OCI-LY7 (cell line): Measurements from ENCODE around the gene MYRIP.

Experiments used
- CTCF ChIP-seq: fragments of 200-600 bp; sonication (generic); conservative IDR thresholded peaks from 2 replicates; pipeline ENCODE4 v1.5.1; 2014; ENCODE audit warnings: mild to moderate bottlenecking, antibody characterized with exemption, low read length, moderate library complexity, mixed read lengths
- EZH2phosphoT487 ChIP-seq: fragments of 200-600 bp; sonication (generic); IDR thresholded peaks from 2 replicates; pipeline ENCODE4 v1.6.1; 2018; ENCODE audit warnings: low read depth, borderline replicate concordance, mild to moderate bottlenecking, mixed run types, antibody characterized with exemption, low read length, moderate library complexity, mixed read lengths

GRCh38 chr3:40116478-40117177, 307.2 kb downstream of the MYRIP start:
- TF ChIP-seq CTCF (no peak), EZH2phosphoT487 (no peak)
